Measurements from ENCODE around the gene GRB10. TPM values are rescaled to one million over a fixed set of nuclear protein-coding genes. Genes with fewer than 3 reads are reported as not detected.

GRB10 gene
- total and polyA plus RNA-seq, 2 donors (not counting 3 experiments of a cell fraction or from before 2014, with no cell fraction given) = 43.7 to 240 TPM

- Histone ChIP-seq H3K27me3 (ENCODE audit: control insufficient read depth in 2 of 2, insufficient read depth in 2 of 2, low read length in 2 of 2) (no peaks in the 10 kb centered on the region), H3K9me1 (replicated peaks; ENCODE audit: control insufficient read depth, extremely low read depth, insufficient read depth, low read length) (no peaks in the 10 kb centered on the region), H3K9me3 (replicated peaks; ENCODE audit: control insufficient read depth, insufficient read depth, low read length) (no peaks in the 10 kb centered on the region), H3K27ac (ENCODE audit: insufficient read depth, low read depth, low read length) (no peak overlapping the region), H2AFZ (ENCODE audit: low read depth, low read length) (no peak overlapping the region), H4K20me1 (replicated peaks; ENCODE audit: control insufficient read depth, extremely low read depth, insufficient read depth, low read length) (peaks cover 15% of the 10 kb centered on the region), H3K9ac (replicated peaks; ENCODE audit: extremely low read depth, insufficient read depth, low read length) (no peak overlapping the region), H3K4me1 (ENCODE audit: control insufficient read depth, extremely low read depth, insufficient read depth, low read length) (peaks cover 25% of the 10 kb centered on the region), H3K79me2 (ENCODE audit: control insufficient read depth, insufficient read depth, low read length) (peaks cover 98% of the 10 kb centered on the region), H3K4me2 (ENCODE audit: insufficient read depth, low read length) (no peak overlapping the region), H3K4me3 (replicated peaks in 1 of 3; ENCODE audit: insufficient read depth in 1 of 3, low read depth in 1 of 3, low read length in 3 of 3) (no peak overlapping the region), H3K36me3 (ENCODE audit: control insufficient read depth in 2 of 2, extremely low read depth in 1 of 2, insufficient read depth in 2 of 2, low read length in 2 of 2) (peaks cover 0 to 9% of the 10 kb centered on the region in 2 experiments)
- no peak for FAIRE-seq
- POLR2A ChIA-PET = interaction anchor here (0.6 kb wide), 1 partner anchor 328 kb away, joined by 5 read pairs; no protein-coding TSS in a partner anchor
- no TSS peak for BruUV-seq (replicated peaks)
- CTCF ChIA-PET = no interaction called here
- DNase-seq (ENCODE audit: low read depth, low spot score) = no peak
- TF ChIP-seq MAX (IDR thresholded peaks at IDR 0.05; ENCODE audit: insufficient read depth, insufficient read length) = no peak
- no peak for TF ChIP-seq FOS (IDR thresholded peaks at IDR 0.05; ENCODE audit: borderline replicate concordance, insufficient read depth, low read length)
- intact Hi-C loops (cut with micrococcal nuclease) = no loop called here
- dilution Hi-C loops (cut with MboI; ENCODE audit: extremely low pct_ligation_motif_present, low sequenced_read_pairs) = no loop called here
These were observed 39.7 kb downstream of the GRB10 start for GRCh38 chr7:50743016-50743415.

- Histone ChIP-seq H3K9ac (replicated peaks; ENCODE audit: extremely low read depth, insufficient read depth, low read length) (no peak overlapping the region), H3K27ac (ENCODE audit: insufficient read depth, low read depth, low read length) (no peak overlapping the region), H4K20me1 (replicated peaks; ENCODE audit: control insufficient read depth, extremely low read depth, insufficient read depth, low read length) (peaks cover 15% of the 10 kb centered on the region), H2AFZ (ENCODE audit: low read depth, low read length) (no peak overlapping the region), H3K9me3 (replicated peaks; ENCODE audit: control insufficient read depth, insufficient read depth, low read length) (no peaks in the 10 kb centered on the region), H3K27me3 (ENCODE audit: control insufficient read depth in 2 of 2, insufficient read depth in 2 of 2, low read length in 2 of 2) (no peaks in the 10 kb centered on the region), H3K4me3 (replicated peaks in 1 of 3; ENCODE audit: insufficient read depth in 1 of 3, low read depth in 1 of 3, low read length in 3 of 3) (no peak overlapping the region), H3K36me3 (ENCODE audit: control insufficient read depth in 2 of 2, extremely low read depth in 1 of 2, insufficient read depth in 2 of 2, low read length in 2 of 2) (peaks cover 0 to 6% of the 10 kb centered on the region in 2 experiments), H3K4me2 (ENCODE audit: insufficient read depth, low read length) (no peak overlapping the region), H3K79me2 (ENCODE audit: control insufficient read depth, insufficient read depth, low read length) (peaks cover 97% of the 10 kb centered on the region), H3K9me1 (replicated peaks; ENCODE audit: control insufficient read depth, extremely low read depth, insufficient read depth, low read length) (no peaks in the 10 kb centered on the region), H3K4me1 (ENCODE audit: control insufficient read depth, extremely low read depth, insufficient read depth, low read length) (peaks cover 25% of the 10 kb centered on the region)
- no peak for FAIRE-seq
- CTCF ChIA-PET = no interaction called here
- no peak for DNase-seq (ENCODE audit: low read depth, low spot score)
- POLR2A ChIA-PET = no interaction called here
- no TSS peak for BruUV-seq (replicated peaks)
- dilution Hi-C loops (cut with MboI; ENCODE audit: extremely low pct_ligation_motif_present, low sequenced_read_pairs) = no loop called here
- intact Hi-C loops (cut with micrococcal nuclease) = no loop called here
- TF ChIP-seq EZH2 (IDR thresholded peaks at IDR 0.05; ENCODE audit: borderline replicate concordance, low read depth, low read length, severe bottlenecking) (no peak), MYC (IDR thresholded peaks at IDR 0.05; ENCODE audit: low read depth, low read length) (no peak), GATA2 (IDR thresholded peaks at IDR 0.05; ENCODE audit: insufficient read depth, insufficient read length, low read depth, low read length) (no peak), CTCF (IDR thresholded peaks at IDR 0.05; ENCODE audit: extremely low read depth in 1 of 2, insufficient read depth in 1 of 2, low read depth in 1 of 2, low read length in 2 of 2) (no peak), FOS (IDR thresholded peaks at IDR 0.05; ENCODE audit: borderline replicate concordance, insufficient read depth, low read length) (no peak), POLR2A (IDR thresholded peaks at IDR 0.05; ENCODE audit: low read depth, low read length) (no peak), POLR2AphosphoS5 (IDR thresholded peaks at IDR 0.05; ENCODE audit: insufficient read depth, low read depth, low read length) (no peak), MAX (IDR thresholded peaks at IDR 0.05; ENCODE audit: insufficient read depth, insufficient read length) (no peak), JUN (IDR thresholded peaks at IDR 0.05; ENCODE audit: borderline replicate concordance, insufficient read depth, insufficient read length, low read depth) (no peak)
These were observed 40.3 kb downstream of the GRB10 start for GRCh38 chr7:50742401-50742800.

Measured in endothelial cell of umbilical vein (primary cell).